OCI-M1 (cell line): ENCODE results near the gene HYAL1.
"Not testable (repeated sequence)": the region's sequence is repeated elsewhere in the genome, so short reads cannot be mapped to it uniquely, and the experiment has no call there.

Experiments used
- DNase-seq: peaks from one replicate; lab custom pipeline; 2025; lab: John Stamatoyannopoulos, UW

HYAL1 gene

GRCh38 chr3:50272911-50273688, 30.3 kb downstream of the HYAL1 start:
- peak; percentile 89 for DNase-seq

GRCh38 chr3:50272538-50272910, 30.9 kb downstream of the HYAL1 start:
- DNase-seq = not testable (repeated sequence)

DNA sequence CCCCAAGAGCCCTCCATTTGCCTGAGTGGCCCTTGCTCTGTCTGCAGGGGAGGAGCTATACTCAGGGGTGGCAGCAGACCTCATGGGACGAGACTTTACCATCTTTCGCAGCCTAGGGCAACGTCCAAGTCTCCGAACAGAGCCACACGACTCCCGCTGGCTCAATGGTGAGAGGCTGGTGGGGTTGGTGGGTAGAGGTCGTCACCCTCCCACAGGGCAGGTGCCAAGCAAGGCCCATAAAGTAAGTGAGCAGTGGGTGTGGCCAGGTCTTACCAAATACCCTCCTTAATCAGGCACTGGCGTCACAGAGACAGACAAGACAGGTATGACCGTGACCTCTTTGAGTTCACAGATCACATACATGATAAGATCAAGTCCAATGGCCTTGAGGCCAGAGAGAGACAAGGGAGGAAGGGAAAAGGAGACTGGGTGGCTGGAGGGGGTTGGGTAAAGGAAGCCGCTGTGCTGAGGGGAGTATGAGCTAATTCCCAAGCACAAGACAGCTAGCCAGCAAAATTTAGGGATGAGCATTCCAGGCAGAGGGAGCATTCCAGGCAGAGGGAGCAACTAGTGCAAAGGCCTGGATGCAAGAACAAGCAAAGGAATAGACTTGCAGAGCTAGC, 31.9 kb downstream of the HYAL1 start:
- DNase-seq = no peak

DNA sequence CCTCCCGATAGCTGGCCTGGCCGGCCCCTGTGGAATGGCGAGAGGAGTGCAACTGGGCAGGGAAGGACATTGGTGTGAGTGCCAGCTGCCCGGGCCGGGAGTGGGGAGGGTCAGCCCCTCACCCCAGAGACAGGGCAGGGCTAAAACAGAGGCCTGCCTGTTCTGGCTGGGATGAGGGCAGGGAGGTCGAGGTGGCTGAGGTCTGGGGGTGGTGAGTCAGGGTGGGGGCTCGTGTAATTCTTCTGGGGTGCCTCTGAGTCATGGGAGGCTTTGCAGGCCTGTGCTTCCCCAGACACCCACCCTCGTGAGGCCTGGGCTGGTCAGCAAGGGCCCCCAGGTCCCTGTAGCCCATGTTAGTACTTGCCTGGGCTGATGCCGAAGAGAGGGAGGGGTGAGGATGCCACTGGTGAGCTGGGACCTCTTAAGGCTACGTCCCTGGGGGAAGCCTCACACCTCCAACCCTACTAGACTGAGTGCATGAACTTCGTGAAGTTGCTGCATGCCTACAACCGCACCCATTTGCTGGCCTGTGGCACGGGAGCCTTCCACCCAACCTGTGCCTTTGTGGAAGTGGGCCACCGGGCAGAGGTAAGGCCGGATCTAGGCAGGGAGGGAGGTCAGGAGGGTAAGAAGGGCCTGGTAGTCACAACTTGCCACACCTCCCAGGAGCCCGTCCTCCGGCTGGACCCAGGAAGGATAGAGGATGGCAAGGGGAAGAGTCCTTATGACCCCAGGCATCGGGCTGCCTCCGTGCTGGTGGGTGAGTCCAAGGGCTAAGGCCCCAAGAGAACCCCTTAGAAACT, 32.8 kb downstream of the HYAL1 start:
- DNase-seq = no peak

- no peak for DNase-seq
Observed at GRCh38 chr3:50269977-50270413, 33.4 kb downstream of the HYAL1 start.

DNA sequence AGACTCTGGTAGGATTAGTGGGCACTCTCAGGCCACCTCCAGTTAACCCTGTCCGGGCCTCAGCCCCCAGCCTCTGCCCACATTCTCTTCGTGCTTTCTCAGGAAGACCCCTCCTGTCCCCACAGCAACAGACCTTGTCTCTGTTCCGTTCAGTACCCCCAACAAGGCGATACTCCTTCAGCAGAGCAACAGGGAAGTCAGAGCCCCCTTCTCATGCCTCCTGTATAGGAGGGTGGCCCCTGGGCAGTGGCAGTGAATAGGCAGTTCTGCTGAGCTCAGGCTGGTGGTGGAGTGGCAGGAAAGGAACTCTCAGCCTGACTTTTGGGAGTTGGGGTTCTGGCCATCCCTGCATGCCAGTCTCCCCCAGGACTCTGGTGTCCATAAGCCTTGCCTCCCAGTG, 33.9 kb downstream of the HYAL1 start:
- no peak for DNase-seq

DNA sequence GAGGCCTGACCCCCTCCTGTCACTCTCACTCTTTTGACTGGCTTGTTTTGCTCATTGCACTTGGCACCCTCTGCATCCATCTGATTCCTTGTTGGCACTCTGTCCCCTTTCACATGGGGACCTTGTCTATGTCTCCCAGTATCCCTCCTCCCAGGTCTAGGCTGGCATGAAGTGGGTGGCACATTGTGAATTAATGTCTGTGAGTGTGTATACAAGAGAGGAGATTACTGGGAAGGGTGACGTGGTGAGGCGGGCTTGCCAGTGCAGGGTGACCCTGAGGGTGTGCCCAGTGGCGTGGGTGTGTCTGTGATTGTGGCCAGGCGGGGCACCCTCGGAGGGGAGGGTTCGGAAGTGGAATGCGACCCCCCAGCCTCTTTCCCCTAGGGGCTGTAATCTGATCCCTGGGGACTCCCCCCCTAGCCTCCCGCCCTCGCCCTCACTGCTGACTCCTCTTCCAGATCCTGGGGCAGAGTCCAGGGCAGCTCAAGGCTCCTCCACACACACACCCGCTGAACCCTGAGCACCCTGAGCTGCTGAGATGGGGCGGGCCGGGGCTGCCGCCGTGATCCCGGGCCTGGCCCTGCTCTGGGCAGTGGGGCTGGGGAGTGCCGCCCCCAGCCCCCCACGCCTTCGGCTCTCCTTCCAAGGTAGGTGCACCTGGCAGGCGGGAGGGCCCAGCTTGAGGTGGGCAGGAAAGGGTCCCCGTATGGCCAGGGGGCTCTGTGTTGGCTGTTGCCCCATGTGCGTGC, 34.5 kb downstream of the HYAL1 start, which contains the start of gene SEMA3B:
TSS of gene SEMA3B (plus strand) at position 445 of the 749 bp plus-strand sequence. CDS start at position 539, 94 bp downstream.
- DNase-seq = no peak

DNA sequence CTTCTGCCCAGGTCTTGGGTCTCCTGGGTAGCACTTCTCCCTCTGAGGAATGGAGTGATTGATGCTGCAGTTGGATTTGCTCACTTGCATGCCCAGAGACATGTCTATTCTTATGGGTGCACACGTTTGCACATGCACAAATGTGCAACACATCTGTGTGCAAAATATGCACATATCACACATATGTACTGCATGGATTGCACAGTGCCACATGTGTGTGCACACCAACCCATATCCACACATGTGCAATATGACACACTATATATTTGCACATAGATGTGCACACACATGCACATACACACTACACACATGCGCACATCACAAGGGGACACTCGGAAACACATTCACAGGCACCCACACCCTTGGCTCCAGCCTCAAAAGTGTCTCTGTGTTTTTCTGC, 35.1 kb downstream of the HYAL1 start:
- no peak for DNase-seq

GRCh38 chr3:50267280-50267913, 36.0 kb downstream of the HYAL1 start:
- no peak for DNase-seq

DNA sequence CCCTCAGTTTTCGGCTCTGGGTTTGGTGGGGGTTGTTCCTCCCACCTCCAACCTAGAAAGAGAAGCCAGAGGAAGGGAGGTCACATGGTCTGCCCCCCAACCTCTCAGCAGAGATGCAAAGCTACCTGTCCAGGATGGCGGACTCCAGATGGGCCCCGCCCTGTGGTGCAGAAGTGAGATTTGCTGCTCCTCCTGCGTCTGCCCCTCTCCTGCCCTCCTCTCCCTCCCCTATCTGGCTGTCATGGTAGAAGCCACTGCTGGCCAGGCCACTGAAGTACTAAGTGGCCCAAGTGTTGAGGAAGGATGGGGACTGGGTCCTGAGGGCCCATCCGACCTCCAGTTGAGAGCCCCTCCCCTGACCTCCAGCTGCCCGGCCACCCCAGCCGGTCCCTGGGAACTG, 36.5 kb downstream of the HYAL1 start:
- no peak for DNase-seq

GRCh38 chr3:50266017-50266416, 37.4 kb downstream of the HYAL1 start:
- no peak for DNase-seq

- DNase-seq = no peak
Observed at GRCh38 chr3:50265571-50265970, 37.8 kb downstream of the HYAL1 start.

DNA sequence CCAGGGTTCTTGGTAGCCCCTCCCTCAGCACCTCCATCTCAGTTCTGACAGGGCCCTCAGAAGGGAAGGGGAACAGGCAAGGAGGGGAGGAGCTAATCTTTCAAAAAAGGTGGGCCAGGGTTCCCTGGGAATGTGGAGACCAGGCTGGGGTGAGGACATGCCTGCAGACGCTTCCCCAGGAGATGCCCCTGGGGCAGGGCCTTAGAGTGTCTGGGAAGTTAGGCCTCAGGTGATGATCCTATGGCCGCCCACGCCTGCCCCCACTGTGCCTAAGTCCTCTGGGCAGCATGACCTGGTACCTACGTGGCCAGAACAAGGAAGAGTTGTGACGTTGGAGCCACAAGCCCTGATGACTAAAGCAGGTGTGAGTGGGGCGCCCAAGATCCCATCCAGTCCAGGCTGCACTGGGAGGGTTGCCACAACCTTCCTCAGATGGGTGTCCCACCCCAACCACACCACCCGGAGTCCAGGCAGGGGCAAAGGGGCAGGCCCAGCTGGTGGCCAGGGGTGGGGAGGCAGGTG, 38.3 kb downstream of the HYAL1 start:
- no peak for DNase-seq

DNA sequence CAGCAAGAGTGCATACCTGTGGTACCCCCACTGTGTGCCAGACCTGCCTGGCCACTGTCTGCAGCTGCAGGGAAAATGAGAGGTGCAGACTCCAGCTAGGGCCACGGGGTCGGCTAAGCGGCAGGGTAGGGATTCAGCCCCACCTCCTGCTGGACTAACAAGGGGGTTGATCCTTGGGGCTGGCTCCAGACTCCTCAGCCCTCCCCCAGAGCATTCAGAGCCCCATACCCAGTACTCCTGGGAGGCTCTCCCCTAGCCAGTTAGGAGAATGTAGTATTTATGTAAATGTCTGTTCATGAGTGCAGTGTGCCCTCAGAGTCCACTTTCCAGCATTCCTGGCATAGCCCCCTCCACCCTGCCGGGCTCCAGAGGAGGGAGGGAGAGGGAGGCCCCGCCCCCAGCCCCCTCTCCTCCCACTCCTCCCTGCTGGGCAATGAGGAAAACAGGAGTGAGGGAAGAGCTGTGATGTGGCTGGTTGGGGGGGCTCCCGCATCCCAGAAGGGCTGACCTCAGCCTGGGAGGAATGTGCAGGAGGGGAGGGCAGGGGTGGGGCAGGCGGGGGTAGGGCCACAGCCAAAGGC, 38.9 kb downstream of the HYAL1 start:
- no peak for DNase-seq

DNA sequence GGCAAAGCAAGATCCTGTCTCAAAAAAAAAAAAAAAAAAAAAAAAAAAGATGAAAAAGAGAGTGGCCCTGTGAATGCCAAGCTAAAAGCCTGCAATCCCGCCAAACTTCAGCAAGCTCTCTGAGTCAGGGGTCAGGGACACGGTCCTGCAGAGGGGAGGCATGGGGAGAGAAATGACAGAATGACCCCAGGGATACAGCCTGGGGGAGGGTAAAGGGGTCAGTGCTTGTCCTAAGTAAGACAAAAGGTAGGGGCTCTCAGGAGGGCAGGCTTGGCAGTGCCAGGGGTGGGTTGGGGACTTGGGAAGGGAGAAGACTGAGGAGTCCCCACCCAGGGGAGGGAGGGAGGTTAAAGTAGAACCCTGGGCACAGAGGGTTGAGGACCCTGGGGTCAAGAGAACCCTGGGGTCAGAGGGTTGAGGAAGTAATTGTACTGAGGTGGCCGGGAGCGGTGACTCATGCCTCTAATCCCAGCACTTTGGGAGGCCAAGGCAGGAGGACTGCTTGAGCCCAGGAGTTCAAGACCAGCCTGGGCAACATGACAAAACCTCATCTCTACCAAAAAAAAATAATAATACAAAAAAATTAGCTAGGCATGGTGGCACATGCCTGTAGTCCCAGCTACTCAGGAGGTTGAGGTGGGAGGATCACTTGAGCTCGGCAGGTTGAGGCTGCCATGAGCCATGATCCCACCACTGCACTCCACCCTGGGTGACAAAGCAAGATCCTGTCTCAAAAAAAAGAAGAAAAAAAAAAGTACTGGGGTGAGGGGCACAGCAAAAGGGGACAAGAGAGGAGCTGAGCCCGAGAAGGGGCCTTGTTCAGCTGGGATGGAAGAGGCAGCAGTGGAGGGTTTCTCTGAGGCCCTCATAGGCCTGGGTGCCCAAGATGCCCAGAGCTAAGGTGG, 39.6 kb downstream of the HYAL1 start:
- no peak for DNase-seq

GRCh38 chr3:50262778-50263177, 40.6 kb downstream of the HYAL1 start:
- no peak for DNase-seq

DNA sequence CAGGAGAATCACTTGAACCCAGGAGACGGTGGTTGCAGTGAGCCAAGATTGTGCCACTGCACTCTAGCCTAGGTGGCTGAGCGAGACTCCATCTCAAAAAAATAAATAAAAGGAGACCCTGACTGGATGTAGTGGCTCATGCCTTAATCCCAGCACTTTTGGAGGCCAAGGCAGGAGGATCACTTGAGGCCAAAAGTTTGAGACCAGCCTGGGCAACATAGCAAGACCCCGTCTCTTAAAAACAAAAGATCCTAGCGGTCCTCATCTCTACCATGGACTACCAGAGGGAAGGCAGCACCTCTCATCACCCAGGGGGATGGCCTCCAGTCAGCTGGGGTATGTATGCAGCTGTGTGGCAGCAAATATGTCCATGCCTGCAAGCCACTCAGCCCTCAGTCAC, 41.2 kb downstream of the HYAL1 start:
- DNase-seq = not testable (repeated sequence)

GRCh38 chr3:50261505-50261904, 41.9 kb downstream of the HYAL1 start:
- DNase-seq = no peak

- DNase-seq = no peak
Observed at GRCh38 chr3:50260942-50261441, 42.4 kb downstream of the HYAL1 start.
